Mucosa of stomach (tissue), 1 donor: Measurements from ENCODE around the gene SCARF1.

Source experiments
- H3K27me3 ChIP-seq: one replicate; pipeline ENCODE4 v1.7.0; 2013; ENCODE audit warnings: mild to moderate bottlenecking, low read length; ENCODE audit not compliant: control insufficient read depth, insufficient read depth
- H3K36me3 ChIP-seq: one replicate; pipeline ENCODE4 v1.7.0; 2013; ENCODE audit warnings: low read length; ENCODE audit not compliant: control insufficient read depth, insufficient read depth
- H3K4me1 ChIP-seq: one replicate; pipeline ENCODE4 v1.7.0; 2013; ENCODE audit warnings: mild to moderate bottlenecking, low read length; ENCODE audit not compliant: control insufficient read depth, insufficient read depth
- H3K4me3 ChIP-seq: one replicate; pipeline ENCODE4 v1.7.0; 2013; ENCODE audit warnings: low read length
- H3K9ac ChIP-seq: one replicate; pipeline ENCODE4 v1.7.0; 2013; ENCODE audit warnings: mild to moderate bottlenecking, low read length, moderate library complexity
- H3K9me3 ChIP-seq: one replicate; pipeline ENCODE4 v1.7.0; 2013; ENCODE audit warnings: mild to moderate bottlenecking, low read length, moderate library complexity; ENCODE audit not compliant: control insufficient read depth
- donor health status: Pancreatic carcinoma.

The SCARF1 gene

GRCh38 chr17:1597861-1598342 is 47.6 kb downstream of the SCARF1 start:
- Histone ChIP-seq H3K36me3 (no peaks in the 10 kb centered on the region), H3K4me3 (no peak overlapping the region), H3K9me3 (no peaks in the 10 kb centered on the region), H3K9ac (no peak overlapping the region), H3K27me3 (no peaks in the 10 kb centered on the region), H3K4me1 (peaks cover 19% of the 10 kb centered on the region)

GRCh38 chr17:1593630-1593931 is 52.0 kb downstream of the SCARF1 start:
- H3K9me3 ChIP-seq: no peaks in the 10 kb centered on the region
- no peaks in the 10 kb centered on the region for H3K27me3 ChIP-seq
- H3K9ac ChIP-seq: no peak overlapping the region
- H3K4me3 ChIP-seq: no peak overlapping the region
- H3K4me1 ChIP-seq: peaks cover 45% of the 10 kb centered on the region
- H3K36me3 ChIP-seq: no peaks in the 10 kb centered on the region

GRCh38 chr17:1592751-1593629 is 52.5 kb downstream of the SCARF1 start:
- Histone ChIP-seq H3K9me3 (no peaks in the 10 kb centered on the region), H3K4me1 (peaks cover 40% of the 10 kb centered on the region)

GRCh38 chr17:1591474-1592090 is 54.0 kb downstream of the SCARF1 start:
- Histone ChIP-seq H3K9ac (no peak overlapping the region), H3K9me3 (no peaks in the 10 kb centered on the region), H3K4me1 (peaks cover 33% of the 10 kb centered on the region), H3K4me3 (no peak overlapping the region), H3K27me3 (no peaks in the 10 kb centered on the region), H3K36me3 (no peaks in the 10 kb centered on the region)

More at GRCh38 chr17:1592751-1593629, 52.5 kb downstream of the SCARF1 start:
- H3K27me3 ChIP-seq: no peaks in the 10 kb centered on the region
- no peak overlapping the region for H3K4me3 ChIP-seq
- H3K36me3 ChIP-seq: no peaks in the 10 kb centered on the region
- no peak overlapping the region for H3K9ac ChIP-seq

- no peak overlapping the region for H3K9ac ChIP-seq
These were observed 54.6 kb downstream of the SCARF1 start for GRCh38 chr17:1590747-1591473.

GRCh38 chr17:1590029-1590746 is 55.3 kb downstream of the SCARF1 start:
- Histone ChIP-seq H3K9ac (no peak overlapping the region), H3K4me3 (no peak overlapping the region), H3K4me1 (peaks cover 33% of the 10 kb centered on the region), H3K27me3 (no peaks in the 10 kb centered on the region), H3K36me3 (no peaks in the 10 kb centered on the region), H3K9me3 (no peaks in the 10 kb centered on the region)

More at GRCh38 chr17:1590747-1591473, 54.6 kb downstream of the SCARF1 start:
- no peaks in the 10 kb centered on the region for H3K9me3 ChIP-seq
- H3K36me3 ChIP-seq: no peaks in the 10 kb centered on the region
- no peaks in the 10 kb centered on the region for H3K27me3 ChIP-seq
- no peak overlapping the region for H3K4me3 ChIP-seq
- peaks cover 33% of the 10 kb centered on the region for H3K4me1 ChIP-seq

- H3K4me1 ChIP-seq: peaks cover 33% of the 10 kb centered on the region
- H3K9ac ChIP-seq: no peak overlapping the region
- no peak overlapping the region for H3K4me3 ChIP-seq
- H3K27me3 ChIP-seq: no peaks in the 10 kb centered on the region
- no peaks in the 10 kb centered on the region for H3K9me3 ChIP-seq
- no peaks in the 10 kb centered on the region for H3K36me3 ChIP-seq
These were observed 56.5 kb downstream of the SCARF1 start for GRCh38 chr17:1588821-1589585.

GRCh38 chr17:1584167-1584566 is 61.4 kb downstream of the SCARF1 start:
- peaks cover 9% of the 10 kb centered on the region for H3K4me1 ChIP-seq
- H3K27me3 ChIP-seq: no peaks in the 10 kb centered on the region
- no peaks in the 10 kb centered on the region for H3K9me3 ChIP-seq
- H3K9ac ChIP-seq: no peak overlapping the region
- H3K4me3 ChIP-seq: no peak overlapping the region
- H3K36me3 ChIP-seq: no peaks in the 10 kb centered on the region
